Mesenchymal stem cell (in vitro differentiated cells and primary cell): ENCODE data around the gene FHOD3.

Experiments used
- DNase-seq: peaks from one replicate; pipeline ENCODE4 v3.0.0-alpha.2; 2013
- H2AFZ ChIP-seq: one replicate; pipeline ENCODE4 v1.6.1; 2013; ENCODE audit warnings: low read depth, mild to moderate bottlenecking, control low read depth, inconsistent platforms, low read length, moderate library complexity
- H2AK5ac ChIP-seq: 2 replicates; pipeline ENCODE4 v1.6.1; 2013; ENCODE audit warnings: low read length, moderate library complexity, mild to moderate bottlenecking, inconsistent platforms; ENCODE audit not compliant: severe bottlenecking
- H2BK120ac ChIP-seq: one replicate; pipeline ENCODE4 v1.6.1; 2013; ENCODE audit warnings: low read depth, mild to moderate bottlenecking, inconsistent platforms, low read length, moderate library complexity
- H2BK12ac ChIP-seq, 2 experiments: one replicate each; pipeline ENCODE4 v1.6.1; 2013; ENCODE audit warnings: inconsistent platforms in 2 of 2, low read length in 2 of 2, mild to moderate bottlenecking in 2 of 2, moderate library complexity in 2 of 2, control low read depth in 1 of 2
- H2BK15ac ChIP-seq: one replicate; pipeline ENCODE4 v1.6.1; 2013; ENCODE audit warnings: mild to moderate bottlenecking, low read depth, inconsistent platforms; ENCODE audit not compliant: poor library complexity, severe bottlenecking
- H2BK5ac ChIP-seq: 2 replicates; pipeline ENCODE4 v1.6.1; 2013; ENCODE audit warnings: low read depth, mild to moderate bottlenecking, low read length, control low read depth, inconsistent platforms; ENCODE audit not compliant: poor library complexity, severe bottlenecking
- H3K14ac ChIP-seq, 2 experiments: one replicate each; pipeline ENCODE4 v1.6.1; 2013; ENCODE audit warnings: inconsistent platforms in 2 of 2, low read length in 2 of 2, control low read depth in 1 of 2, mild to moderate bottlenecking in 1 of 2, moderate library complexity in 1 of 2
- H3K18ac ChIP-seq, 2 experiments: one replicate each; pipeline ENCODE4 v1.6.1; 2013; ENCODE audit warnings: inconsistent platforms in 2 of 2, low read length in 2 of 2, control low read depth in 1 of 2, low read depth in 1 of 2, mild to moderate bottlenecking in 1 of 2
- H3K23ac ChIP-seq, 2 experiments: one replicate each; pipeline ENCODE4 v1.6.1; 2013; ENCODE audit warnings: inconsistent platforms in 2 of 2, low read length in 2 of 2, mild to moderate bottlenecking in 2 of 2, moderate library complexity in 2 of 2, control low read depth in 1 of 2
- H3K27ac ChIP-seq: 2 replicates; pipeline ENCODE4 v1.5.1; 2013; ENCODE audit warnings: mild to moderate bottlenecking, moderate library complexity, low read length, control low read depth, inconsistent platforms; ENCODE audit not compliant: poor library complexity, severe bottlenecking
- H3K27me3 ChIP-seq, 2 experiments: 2 replicates each; pipeline versions ENCODE4 v1.6.1 to v1.7.0; 2013; ENCODE audit warnings: low read length in 2 of 2, mild to moderate bottlenecking in 2 of 2, moderate library complexity in 2 of 2, control low read depth in 1 of 2, inconsistent platforms in 1 of 2; ENCODE audit not compliant: control insufficient read depth in 1 of 2, insufficient read depth in 1 of 2
- H3K36me3 ChIP-seq, 2 experiments: 2 replicates each; pipeline versions ENCODE4 v1.6.1 to v1.7.0; 2013; ENCODE audit warnings: low read length in 2 of 2, control low read depth in 1 of 2, inconsistent platforms in 1 of 2, low read depth in 1 of 2, mild to moderate bottlenecking in 1 of 2; ENCODE audit not compliant: insufficient read depth in 2 of 2, control insufficient read depth in 1 of 2
- H3K4ac ChIP-seq, 2 experiments: one replicate each; pipeline ENCODE4 v1.6.1; 2013; ENCODE audit warnings: inconsistent platforms in 2 of 2, low read length in 2 of 2, mild to moderate bottlenecking in 2 of 2, moderate library complexity in 2 of 2, control low read depth in 1 of 2, low read depth in 1 of 2
- H3K4me1 ChIP-seq: 2 replicates; pipeline ENCODE4 v1.6.1; 2013; ENCODE audit warnings: low read depth, low read length, control low read depth; ENCODE audit not compliant: control insufficient read depth, insufficient read depth
- H3K4me2 ChIP-seq: 2 replicates; pipeline ENCODE4 v1.6.1; 2013; ENCODE audit warnings: low read length, mild to moderate bottlenecking, inconsistent platforms; ENCODE audit not compliant: poor library complexity, severe bottlenecking
- H3K4me3 ChIP-seq, 2 experiments: 2 replicates each; pipeline versions ENCODE4 v1.5.1 to v1.7.0; 2013; ENCODE audit warnings: low read length in 2 of 2, mild to moderate bottlenecking in 2 of 2, control low read depth in 1 of 2, low read depth in 1 of 2; ENCODE audit not compliant: insufficient read depth in 1 of 2
- H3K79me1 ChIP-seq: replicated peaks from 2 replicates; pipeline ENCODE4 v1.6.1; 2013; ENCODE audit warnings: mild to moderate bottlenecking, control low read depth, low read length, inconsistent platforms; ENCODE audit not compliant: poor library complexity, severe bottlenecking
- H3K9ac ChIP-seq: 2 replicates; pipeline ENCODE4 v1.7.0; 2013; ENCODE audit warnings: mild to moderate bottlenecking, low read length, moderate library complexity
- H3K9me3 ChIP-seq: 2 replicates; pipeline ENCODE4 v1.7.0; 2013; ENCODE audit warnings: mild to moderate bottlenecking, low read length; ENCODE audit not compliant: control insufficient read depth
- H4K8ac ChIP-seq: one replicate; pipeline ENCODE4 v1.6.1; 2013; ENCODE audit warnings: inconsistent platforms, mild to moderate bottlenecking, low read length, moderate library complexity
- H4K91ac ChIP-seq: one replicate; pipeline ENCODE4 v1.6.1; 2013; ENCODE audit warnings: mild to moderate bottlenecking, low read length, inconsistent platforms
- WGBS: methylation state at CpG from one replicate; pipeline ENCODE4 v1.1.7; 2013; ENCODE audit warnings: mixed read lengths; 5-methylcytosine and 5-hydroxymethylcytosine counted together

Gene FHOD3

DNA sequence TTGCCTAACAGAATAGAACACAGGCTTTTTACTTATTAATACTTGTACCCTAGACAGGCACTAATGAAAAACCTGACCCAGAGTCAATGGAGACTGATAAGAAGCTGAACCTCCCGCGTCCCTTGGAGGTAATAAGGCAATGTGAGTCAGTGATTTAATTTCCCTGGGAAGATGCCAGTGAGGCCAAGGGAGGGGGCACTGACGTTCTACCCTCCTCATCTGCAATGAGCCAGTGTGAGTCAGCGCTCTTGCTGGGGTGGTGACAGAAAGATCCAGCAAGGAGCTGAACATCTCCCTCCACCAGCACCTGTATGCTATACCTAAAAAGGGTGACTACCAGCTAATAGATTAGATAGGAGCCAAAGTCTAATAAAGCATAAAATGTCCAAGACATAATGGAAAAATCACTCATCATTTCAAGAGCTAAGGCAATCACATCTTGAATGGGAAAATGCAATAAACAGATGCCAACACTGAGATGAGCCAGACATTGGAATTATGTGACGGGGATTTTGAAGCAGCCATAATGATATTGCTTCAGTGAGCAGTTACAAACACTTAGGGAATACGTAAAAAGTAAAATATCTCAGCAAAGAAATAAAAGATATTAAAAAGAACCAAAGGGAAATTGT lies 414.4 kb downstream of the FHOD3 start:
- Histone ChIP-seq H3K14ac (no peak overlapping the region), H3K36me3 (peaks cover 6 to 16% of the 10 kb centered on the region in 2 experiments), H4K91ac (no peak overlapping the region), H2BK15ac (no peak overlapping the region), H3K79me1 (peaks cover 3% of the 10 kb centered on the region), H2BK5ac (no peak overlapping the region), H3K4me2 (no peak overlapping the region), H3K4ac (no peak overlapping the region), H2AFZ (no peak overlapping the region), H3K9ac (peak overlapping the region; percentile 37), H3K4me3 (peak overlapping the region in 1 of 2 experiments; percentile 18), H3K18ac (no peak overlapping the region), H4K8ac (no peak overlapping the region), H2BK120ac (no peak overlapping the region), H3K27me3 (no peaks in the 10 kb centered on the region), H2BK12ac (no peak overlapping the region), H3K27ac (no peak overlapping the region), H3K4me1 (peaks cover 9% of the 10 kb centered on the region), H3K9me3 (no peaks in the 10 kb centered on the region), H2AK5ac (no peak overlapping the region), H3K23ac (no peak overlapping the region)
- 36% methylated on average over 4 of the region's 6 CpGs for WGBS
- DNase-seq, result peak; percentile 10

DNA sequence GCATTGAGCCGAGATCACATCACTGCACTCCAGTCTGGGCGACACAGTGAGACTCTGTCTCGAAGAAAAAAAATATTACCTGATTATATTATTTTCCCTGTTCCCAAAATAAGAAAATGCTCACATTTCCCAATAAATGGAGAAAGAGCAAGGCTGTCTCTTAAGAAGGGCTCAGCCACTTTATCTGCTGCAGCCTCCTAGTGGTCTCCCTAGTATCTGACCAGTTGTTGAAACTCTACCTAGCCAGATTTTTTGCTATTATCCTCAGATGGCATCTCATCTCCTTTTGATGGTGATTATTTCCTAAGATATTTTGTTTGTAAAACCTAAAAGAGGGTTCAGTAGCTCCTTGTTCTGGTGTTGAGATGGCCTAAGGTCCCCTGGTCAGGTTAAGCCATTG lies 417.0 kb downstream of the FHOD3 start:
- H4K91ac ChIP-seq, result no peak overlapping the region
- no peak overlapping the region for H3K18ac ChIP-seq
- no peaks in the 10 kb centered on the region for H3K9me3 ChIP-seq
- no peak overlapping the region for H3K14ac ChIP-seq
- no peaks in the 10 kb centered on the region for H3K79me1 ChIP-seq
- H3K9ac ChIP-seq, result no peak overlapping the region
- H3K36me3 ChIP-seq, result peaks cover 6 to 17% of the 10 kb centered on the region in 2 experiments
- no peak overlapping the region for H3K4me3 ChIP-seq
- no peak overlapping the region for H3K4ac ChIP-seq
- no peak overlapping the region for H2AK5ac ChIP-seq
- no peak overlapping the region for H2AFZ ChIP-seq
- no peak overlapping the region for H3K4me2 ChIP-seq
- WGBS, result 100% methylated on average over 3 of the region's 3 CpGs
- H2BK12ac ChIP-seq, result no peak overlapping the region
- H3K27me3 ChIP-seq, result no peaks in the 10 kb centered on the region
- no peak overlapping the region for H4K8ac ChIP-seq
- no peak overlapping the region for H2BK5ac ChIP-seq
- no peak overlapping the region for H3K23ac ChIP-seq
- H2BK120ac ChIP-seq, result no peak overlapping the region
- H3K4me1 ChIP-seq, result peaks cover 2% of the 10 kb centered on the region
- no peak for DNase-seq
- H2BK15ac ChIP-seq, result no peak overlapping the region
- no peak overlapping the region for H3K27ac ChIP-seq

DNA sequence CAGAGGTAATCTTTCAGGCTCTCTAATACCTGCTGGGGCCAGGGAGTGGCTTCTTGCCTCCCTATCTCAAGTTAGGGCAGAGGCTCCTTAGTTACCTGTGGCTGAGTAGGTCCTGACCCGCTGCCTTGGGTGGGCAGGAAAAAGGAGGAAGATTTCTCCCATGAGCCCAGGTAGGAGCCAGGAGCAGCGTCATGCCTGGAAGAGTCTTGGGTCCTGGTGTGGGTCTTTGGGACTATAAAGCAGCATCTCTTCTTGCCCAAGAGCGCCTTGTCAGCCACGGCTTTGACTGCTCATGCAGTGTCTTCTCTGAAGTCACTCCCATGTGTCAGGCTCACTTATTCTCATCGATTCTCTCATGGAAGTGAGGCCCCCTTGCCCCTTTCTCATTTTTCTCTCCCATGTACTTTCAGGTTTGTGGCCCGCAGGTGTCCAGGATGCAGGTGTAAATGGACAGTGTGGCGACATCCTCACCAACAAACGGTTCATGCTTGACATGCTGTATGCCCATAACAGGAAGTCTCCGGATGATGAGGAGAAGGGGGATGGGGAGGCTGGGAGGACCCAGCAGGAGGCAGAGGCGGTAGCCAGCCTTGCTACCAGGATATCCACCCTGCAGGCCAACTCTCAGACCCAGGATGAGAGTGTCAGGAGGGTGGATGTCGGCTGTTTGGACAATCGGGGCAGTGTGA lies 420.1 kb downstream of the FHOD3 start:
- Histone ChIP-seq H4K91ac (no peak overlapping the region), H2AFZ (no peak overlapping the region), H3K4ac (no peak overlapping the region), H4K8ac (no peak overlapping the region), H3K14ac (no peak overlapping the region), H2BK15ac (no peak overlapping the region), H3K9ac (no peak overlapping the region), H3K79me1 (no peaks in the 10 kb centered on the region), H3K36me3 (peaks cover 4 to 17% of the 10 kb centered on the region in 2 experiments), H2AK5ac (no peak overlapping the region), H2BK120ac (no peak overlapping the region), H3K27me3 (no peaks in the 10 kb centered on the region), H3K9me3 (no peaks in the 10 kb centered on the region), H2BK12ac (no peak overlapping the region), H3K18ac (no peak overlapping the region), H3K4me1 (no peaks in the 10 kb centered on the region), H3K4me2 (no peak overlapping the region), H3K23ac (no peak overlapping the region), H3K27ac (no peak overlapping the region), H3K4me3 (no peak overlapping the region), H2BK5ac (no peak overlapping the region)
- whole genome bisulfite sequencing, result 86% methylated on average over 12 of the region's 12 CpGs
- DNase-seq, result no peak

DNA sequence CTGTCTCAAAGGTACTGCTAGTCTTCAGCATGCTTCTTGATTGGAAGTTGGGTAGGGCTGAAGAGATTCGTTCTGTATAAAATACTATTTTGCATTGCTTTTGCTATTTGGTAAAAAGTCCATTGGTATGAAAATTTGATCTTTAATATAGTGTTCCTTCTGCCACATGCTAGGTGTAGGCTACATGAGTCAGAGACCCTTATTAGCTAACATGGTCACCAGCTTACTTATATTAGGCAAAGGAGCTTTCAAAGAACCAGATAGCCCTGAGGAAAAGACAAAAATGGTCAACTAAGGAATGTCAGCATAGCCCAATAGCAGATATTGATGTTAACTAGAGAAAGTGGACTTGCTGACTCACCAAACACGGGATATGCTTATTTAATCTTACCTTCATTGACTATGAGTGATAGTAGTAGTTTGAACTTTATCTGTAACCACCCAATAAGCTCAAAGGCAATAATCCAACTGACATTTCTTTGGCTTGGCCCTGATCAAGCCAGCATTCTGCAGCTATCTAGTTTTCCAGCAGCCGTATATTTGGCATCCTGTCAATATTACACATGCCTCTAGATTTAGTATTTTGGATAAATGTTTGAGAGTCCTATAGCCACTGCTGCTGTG lies 421.3 kb downstream of the FHOD3 start:
- H3K18ac ChIP-seq, result no peak overlapping the region
- no peak overlapping the region for H3K27ac ChIP-seq
- H4K8ac ChIP-seq, result no peak overlapping the region
- H3K9ac ChIP-seq, result no peak overlapping the region
- H2BK12ac ChIP-seq, result no peak overlapping the region
- H3K79me1 ChIP-seq, result no peaks in the 10 kb centered on the region
- no peak overlapping the region for H2AK5ac ChIP-seq
- no peak overlapping the region for H2BK120ac ChIP-seq
- H3K36me3 ChIP-seq, result peaks cover 4 to 17% of the 10 kb centered on the region in 2 experiments
- no peak overlapping the region for H3K4me2 ChIP-seq
- H3K9me3 ChIP-seq, result no peaks in the 10 kb centered on the region
- no peak overlapping the region for H3K4ac ChIP-seq
- no peak overlapping the region for H2BK5ac ChIP-seq
- H3K23ac ChIP-seq, result no peak overlapping the region
- DNase-seq, result no peak
- H3K27me3 ChIP-seq, result no peaks in the 10 kb centered on the region
- no peak overlapping the region for H3K14ac ChIP-seq
- H2BK15ac ChIP-seq, result no peak overlapping the region
- no peak overlapping the region for H3K4me3 ChIP-seq
- WGBS, result 82% methylated on average over 1 of the region's 3 CpGs
- no peaks in the 10 kb centered on the region for H3K4me1 ChIP-seq
- no peak overlapping the region for H4K91ac ChIP-seq
- H2AFZ ChIP-seq, result no peak overlapping the region
